Gastrocnemius medialis (tissue), 4 donors: Measurements from ENCODE around the gene PIEZO1. TPM values are rescaled to one million over a fixed set of nuclear protein-coding genes. Genes with fewer than 3 reads are reported as not detected.
"Not testable (repeated sequence)": the region's sequence is repeated elsewhere in the genome, so short reads cannot be mapped to it uniquely, and the experiment has no call there.

Experiments used
- ATAC-seq, 2 donors: fragments of 150-250 bp; one replicate each; pipeline ENCODE4 v1.9.1; 2016
- DNase-seq, 2 donors: peaks; one replicate each; pipeline ENCODE4 v3.0.0-alpha.2; 2019
- H3K27ac ChIP-seq, 4 donors: fragments of 200-600 bp; sonication (generic); 1 replicate in 1 of 4; 2 replicates in 3 of 4; pipeline ENCODE4 v1.5.1; 2016 to 2018; ENCODE audit warnings: mild to moderate bottlenecking in 2 of 4, moderate library complexity in 1 of 4
- H3K27me3 ChIP-seq, 3 donors: fragments of 200-600 bp; sonication (generic) in 2 of 3; 1 replicate in 1 of 3; 2 replicates in 2 of 3; pipeline versions ENCODE4 v1.5.1 to v1.6.0; 2016 to 2019; ENCODE audit warnings: mild to moderate bottlenecking in 1 of 3, moderate library complexity in 1 of 3
- H3K36me3 ChIP-seq, 2 donors: fragments of 200-600 bp; sonication (generic) in 1 of 2; one replicate each; pipeline ENCODE4 v1.5.1; 2017 to 2018
- H3K4me1 ChIP-seq, 2 donors: fragments of 200-600 bp; sonication (generic) in 1 of 2; one replicate each; pipeline ENCODE4 v1.5.1; 2016 to 2017; ENCODE audit warnings: mild to moderate bottlenecking in 2 of 2
- H3K4me3 ChIP-seq, 4 donors: fragments of 200-600 bp; sonication (generic) in 3 of 4; 1 replicate in 1 of 4; 2 replicates in 3 of 4; pipeline ENCODE4 v1.5.1; 2016 to 2019; ENCODE audit warnings: mild to moderate bottlenecking in 2 of 4
- H3K9me3 ChIP-seq, 3 donors: fragments of 200-600 bp; sonication (generic) in 2 of 3; 1 replicate in 1 of 3; 2 replicates in 2 of 3; pipeline ENCODE4 v1.5.1; 2016 to 2019
- CTCF ChIP-seq, 5 experiments: fragments of 450-650 bp in 3 of 5; fragments of 200-600 bp in 2 of 5; sonication (generic) in 2 of 5; IDR thresholded peaks in 4 of 5; conservative IDR thresholded peaks in 1 of 5; 1 replicate in 4 of 5; 2 replicates in 1 of 5; pipeline ENCODE4 v1.5.1; 2016 to 2019; ENCODE audit warnings: antibody characterized with exemption in 5 of 5, mild to moderate bottlenecking in 3 of 5, moderate library complexity in 3 of 5
- POLR2A ChIP-seq, 2 donors: fragments of 450-650 bp; IDR thresholded peaks; one replicate each; pipeline ENCODE4 v1.6.1; 2017; ENCODE audit warnings: antibody characterized with exemption in 2 of 2, mild to moderate bottlenecking in 2 of 2, moderate library complexity in 2 of 2
- in situ Hi-C, 4 donors: fragments of 200-750 bp; cut with MboI; loops; one replicate each; pipeline versions ENCODE4 v1.15.0 to v1.8.0; 2017; ENCODE audit warnings: low sequenced_read_pairs in 4 of 4
- intact Hi-C: fragments of 100-400 bp; cut with DNase I; formaldehyde crosslinking; loops from one replicate; pipeline ENCODE4 v1.15.1; 2023; ENCODE audit warnings: low total_unique reads
- total RNA-seq, 4 donors: library from RNA; depleted of rRNA; stranded (reverse); fragments of >200 nt; gene quantifications; one replicate each; pipeline versions ENCODE4 v1.1.0 to v1.2.3, GENCODE V29; 2016

The PIEZO1 gene
- total RNA-seq, 4 donors from 2014 or later = 9.0 to 37.0 (median 16.5) TPM

DNA sequence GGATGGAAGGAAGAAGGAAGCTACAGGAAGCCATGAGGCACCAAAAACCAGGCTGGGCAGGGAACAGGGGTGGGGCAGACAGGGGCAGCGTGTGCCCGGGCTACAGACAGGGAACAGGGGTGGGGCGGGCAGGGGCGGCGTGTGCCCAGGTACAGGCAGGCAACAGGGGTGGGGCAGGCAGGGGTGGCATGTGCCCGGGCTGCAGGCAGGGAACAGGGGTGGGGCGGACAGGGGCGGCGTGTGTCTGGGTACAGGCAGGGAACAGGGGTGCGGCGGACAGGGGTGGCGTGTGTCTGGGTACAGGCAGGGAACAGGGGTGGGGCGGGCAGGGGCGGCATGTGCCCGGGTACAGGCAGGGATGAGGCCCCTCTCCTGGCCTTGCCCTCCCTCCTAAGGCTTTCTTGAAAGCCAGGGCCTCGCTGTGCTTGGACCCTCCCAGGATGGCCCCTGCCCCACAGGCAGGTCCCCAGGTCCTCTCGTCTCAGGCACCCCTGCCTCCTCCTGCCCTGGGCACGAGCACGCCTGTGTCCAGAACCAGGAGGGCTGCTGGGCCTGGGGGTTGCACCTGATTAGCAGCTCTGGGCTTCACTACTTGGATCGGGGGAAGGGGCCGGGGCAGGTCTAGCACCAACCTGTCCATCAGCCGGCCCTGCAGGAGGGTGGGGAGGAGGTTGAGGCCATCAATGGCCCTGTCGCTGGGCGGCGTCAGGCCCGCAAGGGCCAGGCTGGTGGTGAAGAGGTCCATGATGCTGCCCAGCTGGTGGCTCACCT lies 41.2 kb upstream of the PIEZO1 start:
- Histone ChIP-seq H3K27ac (no peak overlapping the region), H3K27me3 (no peaks in the 10 kb centered on the region), H3K9me3 (no peaks in the 10 kb centered on the region), H3K4me3 (no peak overlapping the region), H3K36me3 (peaks cover 0 to 11% of the 10 kb centered on the region in 2 donors), H3K4me1 (no peaks in the 10 kb centered on the region)
- in situ Hi-C loops (no loop called here), intact Hi-C loops (no loop called here)
- no peak for TF ChIP-seq CTCF (IDR thresholded peaks at IDR 0.05 in 4 of 5, conservative IDR thresholded peaks at IDR 0.05 in 1 of 5)
- ATAC-seq (no peak), DNase-seq (no peak)

- Histone ChIP-seq H3K36me3 (peaks cover 0 to 11% of the 10 kb centered on the region in 2 donors), H3K9me3 (no peaks in the 10 kb centered on the region), H3K27me3 (no peaks in the 10 kb centered on the region), H3K4me3 (no peak overlapping the region), H3K4me1 (no peaks in the 10 kb centered on the region), H3K27ac (no peak overlapping the region)
- in situ Hi-C loops (no loop called here), intact Hi-C loops (no loop called here)
- no peak for TF ChIP-seq POLR2A (IDR thresholded peaks at IDR 0.05)
- TF ChIP-seq CTCF (IDR thresholded peaks at IDR 0.05 in 4 of 5, conservative IDR thresholded peaks at IDR 0.05 in 1 of 5) = no peak
- no peak for ATAC-seq
- no peak for DNase-seq
These were observed 40.1 kb upstream of the PIEZO1 start for GRCh38 chr16:88825146-88825545.

GRCh38 chr16:88824256-88825077 lies 39.4 kb upstream of the PIEZO1 start:
- no peak for ATAC-seq
- intact Hi-C loops = no loop called here
- TF ChIP-seq CTCF (IDR thresholded peaks at IDR 0.05 in 4 of 5, conservative IDR thresholded peaks at IDR 0.05 in 1 of 5) = no peak
- TF ChIP-seq POLR2A (IDR thresholded peaks at IDR 0.05) = no peak

GRCh38 chr16:88823646-88824045 lies 38.6 kb upstream of the PIEZO1 start:
- H3K4me3 ChIP-seq, ATAC-seq, intact Hi-C loops, in situ Hi-C loops, H3K27ac ChIP-seq, DNase-seq, H3K4me1 ChIP-seq, H3K9me3 ChIP-seq, H3K27me3 ChIP-seq: not testable (repeated sequence)
- H3K36me3 ChIP-seq = peaks cover 0 to 11% of the 10 kb centered on the region in 2 donors

More at GRCh38 chr16:88824256-88825077, 39.4 kb upstream of the PIEZO1 start:
- no peaks in the 10 kb centered on the region for H3K4me1 ChIP-seq
- in situ Hi-C loops = no loop called here
- H3K27me3 ChIP-seq = no peaks in the 10 kb centered on the region
- H3K4me3 ChIP-seq = no peak overlapping the region
- no peak for DNase-seq
- no peaks in the 10 kb centered on the region for H3K9me3 ChIP-seq
- peaks cover 0 to 11% of the 10 kb centered on the region in 2 donors for H3K36me3 ChIP-seq
- H3K27ac ChIP-seq = no peak overlapping the region
